ENCODE measurements around the gene ARHGAP29. TPM values are rescaled to one million over a fixed set of nuclear protein-coding genes. Genes with fewer than 3 reads are reported as not detected.

Gene ARHGAP29
- total RNA-seq, 1 experiment from 2014 or later = 1.8 TPM

DNA sequence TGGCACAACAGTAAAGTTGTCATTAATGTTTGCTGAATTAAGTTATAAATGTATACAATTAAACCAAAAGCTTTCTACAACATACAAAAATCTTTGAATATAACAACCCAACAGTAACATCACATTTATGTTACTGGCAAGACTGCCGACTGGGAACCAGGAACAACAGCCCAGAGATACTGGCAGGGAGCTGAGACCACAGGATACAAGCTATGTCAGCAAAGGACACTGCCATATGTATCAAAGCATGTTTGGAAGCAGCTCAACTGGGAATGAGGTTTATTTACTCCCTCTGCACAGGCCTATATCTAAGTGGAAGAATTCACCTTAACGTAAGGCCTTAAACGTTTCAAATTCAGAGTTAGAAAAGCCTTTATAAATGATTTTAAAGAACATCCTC is 50.4 kb downstream of the ARHGAP29 start:
- ChIA-PET POLR2A (ENCODE audit: low non-redundant PET) (no interaction called here), CTCF (no interaction called here)
- TF ChIP-seq CTCF (conservative IDR thresholded peaks at IDR 0.05; ENCODE audit: low read depth, low read length) (no peak), EZH2 (IDR thresholded peaks at IDR 0.05; ENCODE audit: borderline replicate concordance, low read depth, low read length, poor library complexity, severe bottlenecking) (no peak)
- DNase-seq (ENCODE audit: low spot score) = no peak
- Histone ChIP-seq H3K27me3 (replicated peaks; ENCODE audit: insufficient read depth, low read depth, low read length, poor library complexity) (peaks cover 3% of the 10 kb centered on the region), H3K36me3 (ENCODE audit: insufficient read depth, low read length, poor library complexity, severe bottlenecking) (no peaks in the 10 kb centered on the region), H3K27ac (ENCODE audit: low read depth, low read length, poor library complexity, severe bottlenecking) (no peak overlapping the region), H3K4me1 (ENCODE audit: insufficient read depth, low read length, poor library complexity, severe bottlenecking) (no peaks in the 10 kb centered on the region), H3K9me3 (ENCODE audit: low read depth, low read length, poor library complexity, severe bottlenecking) (no peaks in the 10 kb centered on the region), H3K4me3 (ENCODE audit: low read depth, low read length, poor library complexity, severe bottlenecking) (no peak overlapping the region)
- BruUV-seq (replicated peaks) = no TSS peak
- intact Hi-C loops (cut with micrococcal nuclease; ENCODE audit: unreplicated experiment) = no loop called here

- Histone ChIP-seq H3K27me3 (replicated peaks; ENCODE audit: insufficient read depth, low read depth, low read length, poor library complexity) (peaks cover 4% of the 10 kb centered on the region), H3K27ac (ENCODE audit: low read depth, low read length, poor library complexity, severe bottlenecking) (no peak overlapping the region), H3K9me3 (ENCODE audit: low read depth, low read length, poor library complexity, severe bottlenecking) (no peaks in the 10 kb centered on the region), H3K4me1 (ENCODE audit: insufficient read depth, low read length, poor library complexity, severe bottlenecking) (no peaks in the 10 kb centered on the region), H3K36me3 (ENCODE audit: insufficient read depth, low read length, poor library complexity, severe bottlenecking) (no peaks in the 10 kb centered on the region), H3K4me3 (ENCODE audit: low read depth, low read length, poor library complexity, severe bottlenecking) (no peak overlapping the region)
- ChIA-PET POLR2A (ENCODE audit: low non-redundant PET) (no interaction called here), CTCF (no interaction called here)
- no peak for DNase-seq (ENCODE audit: low spot score)
- no peak for TF ChIP-seq EZH2 (IDR thresholded peaks at IDR 0.05; ENCODE audit: borderline replicate concordance, low read depth, low read length, poor library complexity, severe bottlenecking)
- no peak for TF ChIP-seq CTCF (conservative IDR thresholded peaks at IDR 0.05; ENCODE audit: low read depth, low read length)
- intact Hi-C loops (cut with micrococcal nuclease; ENCODE audit: unreplicated experiment) = no loop called here
- no TSS peak for BruUV-seq (replicated peaks)
These were observed 54.1 kb downstream of the ARHGAP29 start for GRCh38 chr1:94183197-94183815.

- no peak overlapping the region for H3K27ac ChIP-seq (ENCODE audit: low read depth, low read length, poor library complexity, severe bottlenecking)
- TF ChIP-seq EZH2 (IDR thresholded peaks at IDR 0.05; ENCODE audit: borderline replicate concordance, low read depth, low read length, poor library complexity, severe bottlenecking) (no peak), CTCF (conservative IDR thresholded peaks at IDR 0.05; ENCODE audit: low read depth, low read length) (no peak)
- H3K27me3 ChIP-seq (replicated peaks; ENCODE audit: insufficient read depth, low read depth, low read length, poor library complexity) = peaks cover 4% of the 10 kb centered on the region
- no peaks in the 10 kb centered on the region for H3K4me1 ChIP-seq (ENCODE audit: insufficient read depth, low read length, poor library complexity, severe bottlenecking)
- no peaks in the 10 kb centered on the region for H3K9me3 ChIP-seq (ENCODE audit: low read depth, low read length, poor library complexity, severe bottlenecking)
- intact Hi-C loops (cut with micrococcal nuclease; ENCODE audit: unreplicated experiment) = no loop called here
- POLR2A ChIA-PET (ENCODE audit: low non-redundant PET) = interaction anchor here (0.6 kb wide), 1 partner anchor 14 kb away, joined by 3 read pairs; no protein-coding TSS in a partner anchor
- DNase-seq (ENCODE audit: low spot score) = no peak
- CTCF ChIA-PET = no interaction called here
- BruUV-seq (replicated peaks) = no TSS peak
- H3K4me3 ChIP-seq (ENCODE audit: low read depth, low read length, poor library complexity, severe bottlenecking) = no peak overlapping the region
- H3K36me3 ChIP-seq (ENCODE audit: insufficient read depth, low read length, poor library complexity, severe bottlenecking) = no peaks in the 10 kb centered on the region
These were observed 55.2 kb downstream of the ARHGAP29 start for GRCh38 chr1:94182191-94182590.

All from A673 (cell line).